ENCODE results near the gene SCLY.

Gene SCLY

GRCh38 chr2:238069877-238070276 is 9.1 kb downstream of the SCLY start:
- DNase-seq (ENCODE audit: low read depth in 2 of 2) = no peak

GRCh38 chr2:238075397-238075796 is 14.6 kb downstream of the SCLY start:
- no peak for DNase-seq (ENCODE audit: low read depth in 2 of 2)

GRCh38 chr2:238077292-238077691 is 16.5 kb downstream of the SCLY start:
- DNase-seq (ENCODE audit: low read depth in 2 of 2) = no peak

- DNase-seq (ENCODE audit: low read depth in 2 of 2) = no peak
Measured at GRCh38 chr2:238079874-238080327, 19.1 kb downstream of the SCLY start.

- DNase-seq (ENCODE audit: low read depth in 2 of 2) = no peak
Measured at GRCh38 chr2:238080518-238080917, 19.7 kb downstream of the SCLY start.

- no peak for DNase-seq (ENCODE audit: low read depth in 2 of 2)
Measured at GRCh38 chr2:238081150-238081549, 20.3 kb downstream of the SCLY start.

GRCh38 chr2:238081561-238081960 is 20.8 kb downstream of the SCLY start:
- no peak for DNase-seq (ENCODE audit: low read depth in 2 of 2)

- no peak for DNase-seq (ENCODE audit: low read depth in 2 of 2)
Measured at GRCh38 chr2:238082151-238082550, 21.4 kb downstream of the SCLY start.

GRCh38 chr2:238082827-238083226 is 22.0 kb downstream of the SCLY start:
- no peak for DNase-seq (ENCODE audit: low read depth in 2 of 2)

GRCh38 chr2:238083919-238084318 is 23.1 kb downstream of the SCLY start:
- no peak for DNase-seq (ENCODE audit: low read depth in 2 of 2)

- DNase-seq (ENCODE audit: low read depth in 2 of 2) = no peak
Measured at GRCh38 chr2:238084761-238085160, 24.0 kb downstream of the SCLY start.

- no peak for DNase-seq (ENCODE audit: low read depth in 2 of 2)
Measured at GRCh38 chr2:238085899-238086298, 25.1 kb downstream of the SCLY start.

GRCh38 chr2:238087211-238087610 is 26.4 kb downstream of the SCLY start:
- DNase-seq (ENCODE audit: low read depth in 2 of 2) = no peak

- DNase-seq (ENCODE audit: low read depth in 2 of 2) = no peak
Measured at GRCh38 chr2:238090887-238091286, 30.1 kb downstream of the SCLY start.

GRCh38 chr2:238091436-238092060 is 30.7 kb downstream of the SCLY start:
- no peak for DNase-seq (ENCODE audit: low read depth in 2 of 2)

GRCh38 chr2:238092486-238093035 is 31.8 kb downstream of the SCLY start:
- DNase-seq (ENCODE audit: low read depth in 2 of 2) = no peak

- DNase-seq (ENCODE audit: low read depth in 2 of 2) = no peak
Measured at GRCh38 chr2:238093181-238094140, 32.7 kb downstream of the SCLY start.

GRCh38 chr2:238094438-238095022 is 33.7 kb downstream of the SCLY start:
- DNase-seq (ENCODE audit: low read depth in 2 of 2) = no peak

- no peak for DNase-seq (ENCODE audit: low read depth in 2 of 2)
Measured at GRCh38 chr2:238095143-238095542, 34.3 kb downstream of the SCLY start.

- no peak for DNase-seq (ENCODE audit: low read depth in 2 of 2)
Measured at GRCh38 chr2:238096311-238097011, 35.7 kb downstream of the SCLY start.

GRCh38 chr2:238097201-238097987 is 36.6 kb downstream of the SCLY start:
- DNase-seq (ENCODE audit: low read depth in 2 of 2) = no peak

Data from stimulated activated CD4-positive, alpha-beta T cell treated with anti-CD3 and anti-CD28 coated beads, Interleukin-1b, Interleukin-23, amount 100 ng/mL, for 4 hours (primary cell).